HepG2 (cell line): ENCODE data around the gene RIPOR3. TPM values are rescaled to one million over a fixed set of nuclear protein-coding genes. Genes with fewer than 3 reads are reported as not detected.

Experiments used
- BRF2 ChIP-seq: sonication (generic); formaldehyde crosslinking; IDR thresholded peaks from 2 replicates; pipeline ENCODE4 v1.8.1; 2022; ENCODE audit warnings: mild to moderate bottlenecking, missing genetic modification reagents
- CREB1 ChIP-seq, 2 experiments: fragments of 450-650 bp in 1 of 2; IDR thresholded peaks; 2 replicates each; pipeline ENCODE4 v1.6.1; 2016 to 2017; ENCODE audit warnings: control low read depth in 1 of 2, mild to moderate bottlenecking in 1 of 2, missing compliant biosample characterization in 1 of 2, missing genetic modification characterization in 1 of 2
- DRAP1 ChIP-seq: IDR thresholded peaks from 2 replicates; pipeline ENCODE4 v1.6.1; 2016; ENCODE audit warnings: missing genetic modification reagents, missing compliant biosample characterization
- ETV6 ChIP-seq: sonication (generic); formaldehyde crosslinking; conservative IDR thresholded peaks from 2 replicates; pipeline ENCODE4 v1.4.0; 2020; ENCODE audit warnings: missing genetic modification reagents
- GRHL1 ChIP-seq: sonication (generic); formaldehyde crosslinking; conservative IDR thresholded peaks from 2 replicates; pipeline ENCODE4 v1.8.0; 2022; ENCODE audit warnings: missing genetic modification reagents
- MTA3 ChIP-seq: sonication (generic); formaldehyde crosslinking; IDR thresholded peaks from 2 replicates; pipeline ENCODE4 v1.4.0; 2020; ENCODE audit warnings: missing genetic modification reagents
- NAIF1 ChIP-seq: sonication (generic); formaldehyde crosslinking; IDR thresholded peaks from 2 replicates; pipeline ENCODE4 v1.5.0; 2020; ENCODE audit warnings: mild to moderate bottlenecking, missing genetic modification reagents, borderline replicate concordance
- NFE2 ChIP-seq: sonication (generic); formaldehyde crosslinking; IDR thresholded peaks from 2 replicates; pipeline ENCODE4 v1.4.0; 2020; ENCODE audit warnings: missing genetic modification reagents
- PBX2 ChIP-seq: IDR thresholded peaks from 2 replicates; pipeline ENCODE4 v1.6.1; 2016; ENCODE audit warnings: control low read depth
- RBM39 ChIP-seq: fragments of 200-400 bp; formaldehyde crosslinking; IDR thresholded peaks from one replicate; pipeline ENCODE4 v1.6.1; 2018; ENCODE audit warnings: antibody characterized with exemption, mild to moderate bottlenecking, low read depth, low read length; ENCODE audit not compliant: poor library complexity, severe bottlenecking
- REL ChIP-seq: sonication (generic); formaldehyde crosslinking; conservative IDR thresholded peaks from 2 replicates; pipeline ENCODE4 v1.8.0; 2022; ENCODE audit warnings: mild to moderate bottlenecking, missing genetic modification reagents, moderate library complexity
- SALL2 ChIP-seq: sonication (generic); formaldehyde crosslinking; IDR thresholded peaks from 2 replicates; pipeline ENCODE4 v1.8.1; 2023; ENCODE audit warnings: mild to moderate bottlenecking, missing genetic modification reagents, inconsistent platforms
- SMAD3 ChIP-seq: sonication (generic); formaldehyde crosslinking; IDR thresholded peaks from 2 replicates; pipeline ENCODE4 v1.4.0; 2020; ENCODE audit warnings: missing genetic modification reagents
- ZIK1 ChIP-seq: sonication (generic); formaldehyde crosslinking; IDR thresholded peaks from 2 replicates; pipeline ENCODE4 v1.5.0; 2020; ENCODE audit warnings: mild to moderate bottlenecking, low read depth, missing genetic modification reagents, borderline replicate concordance
- ZNF235 ChIP-seq: sonication (generic); formaldehyde crosslinking; IDR thresholded peaks from 2 replicates; pipeline ENCODE4 v1.8.1; 2023; ENCODE audit warnings: mild to moderate bottlenecking, missing genetic modification reagents, borderline replicate concordance
- ZNF281 ChIP-seq: sonication (generic); formaldehyde crosslinking; IDR thresholded peaks from 2 replicates; pipeline ENCODE4 v1.4.0; 2020; ENCODE audit warnings: missing genetic modification reagents, borderline replicate concordance
- ZNF382 ChIP-seq: sonication (generic); formaldehyde crosslinking; IDR thresholded peaks from 2 replicates; pipeline ENCODE4 v1.5.0; 2020; ENCODE audit warnings: missing genetic modification reagents, mild to moderate bottlenecking, borderline replicate concordance
- ZNF639 ChIP-seq: conservative IDR thresholded peaks from 2 replicates; pipeline ENCODE4 v1.6.1; 2018; ENCODE audit warnings: missing genetic modification reagents
- ZNF747 ChIP-seq: sonication (generic); formaldehyde crosslinking; IDR thresholded peaks from 2 replicates; pipeline ENCODE4 v1.8.1; 2023; ENCODE audit warnings: missing genetic modification reagents, mild to moderate bottlenecking, borderline replicate concordance
- polyA plus RNA-seq, 8 experiments: library from polyadenylated mRNA; depleted of rRNA in 3 of 8; stranded (reverse) in 7 of 8; unstranded in 1 of 8; fragments of >200 nt; fragmentation: Illumina TruSeq in 4 of 8; extraction: Trizol in 4 of 8; gene quantifications; 2 replicates each; pipeline versions ENCODE4 v1.2.1 to v1.2.3, GENCODE V29; 2011 to 2016; ENCODE audit warnings: low read depth in 4 of 8, missing spikeins in 1 of 8, mixed read lengths in 1 of 8; ENCODE audit not compliant: insufficient read depth in 1 of 8
- total RNA-seq, 5 experiments: library from RNA; depleted of rRNA; stranded (reverse); fragments of >200 nt; fragmentation: Illumina TruSeq; extraction: Trizol; gene quantifications; 2 replicates each; pipeline ENCODE4 v1.2.3, GENCODE V29; 2016; ENCODE audit warnings: low read depth in 1 of 5

The RIPOR3 gene
- total and polyA plus RNA-seq, 2 of the 13 experiments (the other 11 are each of a cell fraction or from before 2014, with no cell fraction given): 0.18 TPM; not detected in 1

- TF ChIP-seq ZNF639 (CRISPR knock-in tag) (no peak), CREB1 (IDR thresholded peaks at IDR 0.05) (peak; percentile 81), CREB1 (CRISPR knock-in tag; IDR thresholded peaks at IDR 0.05) (peak; percentile 91), ZNF281 (CRISPR knock-in tag) (0 out of 2 replicates have a peak, but pooled peaks have one; percentile 10), NAIF1 (CRISPR knock-in tag) (no peak), SMAD3 (peak; percentile 47; the same call in 1 of the 2 replicates), ZNF382 (no peak), RBM39 (peak; percentile 89), SALL2 (CRISPR knock-in tag) (no peak), REL (CRISPR knock-in tag) (no peak), ETV6 (CRISPR knock-in tag) (no peak), MTA3 (CRISPR knock-in tag) (no peak), PBX2 (CRISPR knock-in tag) (peak; percentile 41), DRAP1 (CRISPR knock-in tag) (no peak), ZNF747 (0 out of 2 replicates have a peak, but pooled peaks have one; percentile 59), ZNF235 (CRISPR knock-in tag) (no peak), ZIK1 (CRISPR knock-in tag) (no peak), BRF2 (CRISPR knock-in tag) (no peak), GRHL1 (CRISPR knock-in tag) (no peak), NFE2 (CRISPR knock-in tag) (no peak)
Observed at GRCh38 chr20:50635676-50636600, 55.4 kb downstream of the RIPOR3 start (continued).
